Vagina (tissue), 2 donors: ENCODE results near the gene ADAD1.

Experiments
- POLR2A ChIP-seq, 2 donors: fragments of 450-650 bp; IDR thresholded peaks; one replicate each; pipeline ENCODE4 v1.6.1; 2017; ENCODE audit warnings: antibody characterized with exemption in 2 of 2, mild to moderate bottlenecking in 2 of 2, moderate library complexity in 2 of 2
- POLR2AphosphoS5 ChIP-seq, 2 donors: sonication (generic); formaldehyde crosslinking; IDR thresholded peaks; one replicate each; pipeline ENCODE4 v1.9.0; 2017; ENCODE audit warnings: antibody characterized with exemption in 2 of 2, mild to moderate bottlenecking in 2 of 2, low read depth in 1 of 2; ENCODE audit not compliant: insufficient read depth in 1 of 2
- TF ChIP-seq, protein P1 (sequence below), 3 experiments: fragments of 450-650 bp in 2 of 3; fragments of 200-600 bp in 1 of 3; sonication (generic) in 1 of 3; IDR thresholded peaks; one replicate each; pipeline ENCODE4 v1.5.1; 2017 to 2019; ENCODE audit warnings: antibody characterized with exemption in 3 of 3, mild to moderate bottlenecking in 2 of 3, moderate library complexity in 2 of 3

DNA sequence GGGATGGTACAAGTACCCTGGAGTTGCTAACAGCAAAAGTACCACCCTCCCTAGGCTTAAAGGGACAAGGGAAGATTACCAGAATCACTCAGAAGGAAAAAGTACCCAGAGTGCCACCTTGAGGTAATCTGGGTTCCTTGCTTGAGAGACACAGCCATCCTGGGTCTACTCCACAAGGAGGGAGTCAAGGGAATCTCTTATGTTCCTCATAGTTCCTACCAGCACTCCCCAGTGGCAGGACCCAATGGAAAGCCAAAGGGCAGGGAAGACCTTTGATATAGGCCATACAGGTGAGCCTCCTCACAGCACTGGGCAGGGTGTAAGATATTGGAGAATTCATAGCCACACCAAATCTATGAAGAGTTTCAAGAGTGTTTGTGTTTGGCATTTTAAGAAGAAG, 72.0 kb downstream of the ADAD1 start:
- TF ChIP-seq, protein P1, sequence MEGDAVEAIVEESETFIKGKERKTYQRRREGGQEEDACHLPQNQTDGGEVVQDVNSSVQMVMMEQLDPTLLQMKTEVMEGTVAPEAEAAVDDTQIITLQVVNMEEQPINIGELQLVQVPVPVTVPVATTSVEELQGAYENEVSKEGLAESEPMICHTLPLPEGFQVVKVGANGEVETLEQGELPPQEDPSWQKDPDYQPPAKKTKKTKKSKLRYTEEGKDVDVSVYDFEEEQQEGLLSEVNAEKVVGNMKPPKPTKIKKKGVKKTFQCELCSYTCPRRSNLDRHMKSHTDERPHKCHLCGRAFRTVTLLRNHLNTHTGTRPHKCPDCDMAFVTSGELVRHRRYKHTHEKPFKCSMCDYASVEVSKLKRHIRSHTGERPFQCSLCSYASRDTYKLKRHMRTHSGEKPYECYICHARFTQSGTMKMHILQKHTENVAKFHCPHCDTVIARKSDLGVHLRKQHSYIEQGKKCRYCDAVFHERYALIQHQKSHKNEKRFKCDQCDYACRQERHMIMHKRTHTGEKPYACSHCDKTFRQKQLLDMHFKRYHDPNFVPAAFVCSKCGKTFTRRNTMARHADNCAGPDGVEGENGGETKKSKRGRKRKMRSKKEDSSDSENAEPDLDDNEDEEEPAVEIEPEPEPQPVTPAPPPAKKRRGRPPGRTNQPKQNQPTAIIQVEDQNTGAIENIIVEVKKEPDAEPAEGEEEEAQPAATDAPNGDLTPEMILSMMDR (IDR thresholded peaks at IDR 0.05) = no peak
- no peak for TF ChIP-seq POLR2A (IDR thresholded peaks at IDR 0.05)
- TF ChIP-seq POLR2AphosphoS5 (IDR thresholded peaks at IDR 0.05; ENCODE audit: insufficient read depth in 1 of 2, low read depth in 1 of 2) = no peak
